HG03520 (cell line): ENCODE measurements around the gene ARMH1.

Source experiments
- ATAC-seq: cut with Tn5 transposase; IDR thresholded peaks from one replicate; pipeline ENCODE4 v1.9.1; 2021; ENCODE audit warnings: mild to moderate bottlenecking, moderate library complexity; ENCODE audit not compliant: unreplicated experiment

The ARMH1 gene

GRCh38 chr1:44674113-44675000, at the start of gene ARMH1, which contains the start of gene TMEM53:
Gene ARMH1 (plus strand): TSS chr1:44674714. CDS start chr1:44689698, 14,984 bp downstream.
Gene TMEM53 (minus strand): TSS chr1:44674481. CDS start chr1:44674391, 90 bp downstream.
- ATAC-seq: peak; percentile 91

- ATAC-seq: no peak
Measured at GRCh38 chr1:44625348-44625747, 49.2 kb upstream of the ARMH1 start.

- no peak for ATAC-seq
Measured at GRCh38 chr1:44628962-44629756, 45.4 kb upstream of the ARMH1 start.

GRCh38 chr1:44630116-44630515, 44.4 kb upstream of the ARMH1 start:
- ATAC-seq: no peak

- peak; percentile 15 for ATAC-seq
Measured at GRCh38 chr1:44631333-44631646, 43.2 kb upstream of the ARMH1 start.

- peak; percentile 43 for ATAC-seq
Measured at GRCh38 chr1:44631647-44632539, 42.6 kb upstream of the ARMH1 start.

- no peak for ATAC-seq
Measured at GRCh38 chr1:44632598-44632997, 41.9 kb upstream of the ARMH1 start.

- no peak for ATAC-seq
Measured at GRCh38 chr1:44634606-44635189, 39.8 kb upstream of the ARMH1 start.

GRCh38 chr1:44635439-44635838, 39.1 kb upstream of the ARMH1 start:
- ATAC-seq: no peak

GRCh38 chr1:44636083-44636687, 38.3 kb upstream of the ARMH1 start:
- no peak for ATAC-seq

- no peak for ATAC-seq
Measured at GRCh38 chr1:44636688-44637598, 37.6 kb upstream of the ARMH1 start.

- ATAC-seq: no peak
Measured at GRCh38 chr1:44637702-44638411, 36.7 kb upstream of the ARMH1 start.

- ATAC-seq: no peak
Measured at GRCh38 chr1:44640200-44640853, 34.2 kb upstream of the ARMH1 start.

- no peak for ATAC-seq
Measured at GRCh38 chr1:44641126-44642102, 33.1 kb upstream of the ARMH1 start.

- ATAC-seq: no peak
Measured at GRCh38 chr1:44642255-44642654, 32.3 kb upstream of the ARMH1 start.

GRCh38 chr1:44642925-44643324, 31.6 kb upstream of the ARMH1 start:
- ATAC-seq: no peak
